ENCODE data around the gene CHL1. TPM values are rescaled to one million over a fixed set of nuclear protein-coding genes. Genes with fewer than 3 reads are reported as not detected.

The CHL1 gene
- total RNA-seq, 4 donors from 2014 or later = 1.6 to 61.1 (median 5.3) TPM

DNA sequence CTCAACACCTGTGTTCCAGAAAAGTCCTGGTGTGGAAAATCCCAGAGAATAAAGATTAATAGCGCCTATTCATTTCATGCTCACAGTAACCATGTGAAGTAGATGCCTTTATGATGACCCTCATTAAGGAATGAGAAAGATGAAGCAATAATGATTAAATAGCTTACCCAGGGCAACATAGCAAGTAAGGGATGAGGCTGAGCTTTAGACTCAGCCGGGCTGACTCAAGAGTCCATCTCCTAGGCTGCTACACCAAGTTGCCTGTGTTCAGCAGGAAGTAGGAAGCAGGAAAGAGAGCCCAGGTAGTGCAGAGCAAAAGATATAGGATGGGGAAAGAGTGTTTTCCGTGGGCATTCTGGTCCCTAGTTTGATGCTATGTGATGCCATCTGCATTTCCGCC lies 256.5 kb downstream of the CHL1 start:
- Histone ChIP-seq H3K4me1 (no peaks in the 10 kb centered on the region), H3K4me3 (no peak overlapping the region), H3K27me3 (no peaks in the 10 kb centered on the region), H3K9me3 (no peaks in the 10 kb centered on the region), H3K27ac (no peak overlapping the region), H3K36me3 (no peaks in the 10 kb centered on the region)
- TF ChIP-seq CTCF (IDR thresholded peaks at IDR 0.05) (no peak), POLR2A (IDR thresholded peaks at IDR 0.05) (no peak)
- DNase-seq = no peak

GRCh38 chr3:454986-455385 lies 258.4 kb downstream of the CHL1 start:
- Histone ChIP-seq H3K4me3 (no peak overlapping the region), H3K27ac (no peak overlapping the region), H3K36me3 (no peaks in the 10 kb centered on the region), H3K4me1 (no peaks in the 10 kb centered on the region), H3K9me3 (no peaks in the 10 kb centered on the region), H3K27me3 (no peaks in the 10 kb centered on the region)
- TF ChIP-seq CTCF (IDR thresholded peaks at IDR 0.05) (no peak), POLR2A (IDR thresholded peaks at IDR 0.05) (no peak)
- no peak for DNase-seq

- DNase-seq = no peak
- Histone ChIP-seq H3K4me3 (no peak overlapping the region), H3K27ac (no peak overlapping the region), H3K4me1 (no peaks in the 10 kb centered on the region), H3K9me3 (no peaks in the 10 kb centered on the region), H3K27me3 (no peaks in the 10 kb centered on the region), H3K36me3 (no peaks in the 10 kb centered on the region)
- no peak for TF ChIP-seq POLR2A (IDR thresholded peaks at IDR 0.05)
- TF ChIP-seq CTCF (IDR thresholded peaks at IDR 0.05) = no peak
Observed at GRCh38 chr3:458124-458523, 261.6 kb downstream of the CHL1 start.

DNA sequence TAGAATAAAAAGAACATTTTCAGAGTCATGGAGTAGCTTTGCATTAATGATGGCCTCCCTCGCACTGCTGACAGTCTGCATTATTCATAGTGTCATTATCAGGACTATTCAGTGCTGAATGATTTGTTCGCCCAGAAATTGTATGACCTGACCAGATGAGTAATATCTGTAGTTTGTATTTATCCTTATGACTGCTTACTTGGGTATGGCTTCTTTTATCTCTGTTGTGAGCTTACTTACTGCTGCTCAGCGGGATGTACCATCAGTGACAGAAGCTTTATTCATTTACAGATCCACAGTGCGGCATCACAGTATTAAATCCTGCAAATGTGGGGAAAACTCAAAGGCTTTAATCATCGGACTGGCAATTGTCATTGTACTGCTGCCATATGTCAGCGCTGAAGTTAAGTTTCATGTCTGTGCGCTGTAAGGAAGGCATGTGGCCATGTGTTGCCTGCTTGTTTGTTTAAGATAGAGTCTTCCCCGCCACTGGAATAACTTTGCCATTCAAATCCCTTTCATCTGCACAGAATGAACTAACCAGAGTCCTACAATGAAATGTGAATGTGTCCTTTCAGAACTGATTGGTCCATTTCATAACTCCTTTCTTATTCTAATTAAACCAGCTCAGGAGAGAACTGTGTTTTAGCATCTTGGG lies 262.2 kb downstream of the CHL1 start:
- no peaks in the 10 kb centered on the region for H3K27me3 ChIP-seq
- no peak overlapping the region for H3K4me3 ChIP-seq
- H3K36me3 ChIP-seq = no peaks in the 10 kb centered on the region
- no peaks in the 10 kb centered on the region for H3K9me3 ChIP-seq
- H3K4me1 ChIP-seq = no peaks in the 10 kb centered on the region
- no peak for TF ChIP-seq CTCF (IDR thresholded peaks at IDR 0.05)
- TF ChIP-seq POLR2A (IDR thresholded peaks at IDR 0.05) = no peak
- H3K27ac ChIP-seq = no peak overlapping the region
- DNase-seq = no peak

Small RNA genes within 50 kb of the gene (small RNA-seq; reads per million reads assigned to genes)
- 0 reads per million in 2 donors for gene RNU6-1194P

Measured in Peyer's patch (tissue), 4 donors.